Adrenal gland (tissue), 5 donors: ENCODE results near the gene TWIST2.

Experiments used
- POLR2A ChIP-seq, 2 donors: fragments of 450-650 bp; IDR thresholded peaks; one replicate each; pipeline ENCODE4 v1.6.1; 2017; ENCODE audit warnings: antibody characterized with exemption in 2 of 2, mild to moderate bottlenecking in 2 of 2, moderate library complexity in 1 of 2
- TF ChIP-seq, protein P1 (sequence below), 6 experiments: fragments of 450-650 bp in 4 of 6; fragments of 200-600 bp in 2 of 6; sonication (generic) in 1 of 6; IDR thresholded peaks; 1 replicate in 5 of 6; 2 replicates in 1 of 6; pipeline versions ENCODE4 v1.5.1 to v1.8.0; 2016 to 2021; ENCODE audit warnings: antibody characterized with exemption in 6 of 6, mild to moderate bottlenecking in 2 of 6, moderate library complexity in 1 of 6
- donor health status: DM: no; HTN: no; CAD: no.

DNA sequence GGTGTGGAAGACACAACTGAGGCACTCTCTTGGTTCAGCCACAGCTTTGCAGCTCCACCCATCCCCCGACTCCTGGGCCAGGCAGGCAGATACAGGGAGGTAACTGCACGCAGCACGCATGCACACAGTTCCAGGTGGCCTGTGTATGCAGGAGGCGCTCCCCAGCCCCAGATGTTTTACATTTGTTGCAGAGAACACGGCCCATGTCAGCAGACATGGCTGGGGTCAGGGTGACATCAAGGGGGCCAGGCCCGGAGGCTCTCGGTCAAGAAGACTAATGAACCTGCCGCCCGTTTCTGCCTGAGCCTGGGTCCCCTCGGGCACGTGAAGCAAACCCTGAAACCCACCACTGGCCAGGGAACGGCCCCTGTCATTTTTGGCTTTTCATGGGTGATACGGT, 57.3 kb downstream of the TWIST2 start:
- no peak for TF ChIP-seq POLR2A (IDR thresholded peaks at IDR 0.05)
- TF ChIP-seq, protein P1, sequence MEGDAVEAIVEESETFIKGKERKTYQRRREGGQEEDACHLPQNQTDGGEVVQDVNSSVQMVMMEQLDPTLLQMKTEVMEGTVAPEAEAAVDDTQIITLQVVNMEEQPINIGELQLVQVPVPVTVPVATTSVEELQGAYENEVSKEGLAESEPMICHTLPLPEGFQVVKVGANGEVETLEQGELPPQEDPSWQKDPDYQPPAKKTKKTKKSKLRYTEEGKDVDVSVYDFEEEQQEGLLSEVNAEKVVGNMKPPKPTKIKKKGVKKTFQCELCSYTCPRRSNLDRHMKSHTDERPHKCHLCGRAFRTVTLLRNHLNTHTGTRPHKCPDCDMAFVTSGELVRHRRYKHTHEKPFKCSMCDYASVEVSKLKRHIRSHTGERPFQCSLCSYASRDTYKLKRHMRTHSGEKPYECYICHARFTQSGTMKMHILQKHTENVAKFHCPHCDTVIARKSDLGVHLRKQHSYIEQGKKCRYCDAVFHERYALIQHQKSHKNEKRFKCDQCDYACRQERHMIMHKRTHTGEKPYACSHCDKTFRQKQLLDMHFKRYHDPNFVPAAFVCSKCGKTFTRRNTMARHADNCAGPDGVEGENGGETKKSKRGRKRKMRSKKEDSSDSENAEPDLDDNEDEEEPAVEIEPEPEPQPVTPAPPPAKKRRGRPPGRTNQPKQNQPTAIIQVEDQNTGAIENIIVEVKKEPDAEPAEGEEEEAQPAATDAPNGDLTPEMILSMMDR (IDR thresholded peaks at IDR 0.05) = no peak
